Sigmoid colon (tissue), 7 donors: ENCODE results near the gene RNF13. TPM values are rescaled to one million over a fixed set of nuclear protein-coding genes. Genes with fewer than 3 reads are reported as not detected.

ENCODE experiments used
- DNase-seq: peaks from one replicate; pipeline ENCODE4 v3.0.0-alpha.2; 2019
- H3K27ac ChIP-seq, 4 donors: fragments of 200-600 bp; sonication (generic); one replicate each; pipeline ENCODE4 v1.5.1; 2016 to 2019; ENCODE audit warnings: mild to moderate bottlenecking in 1 of 4
- H3K27me3 ChIP-seq, 3 donors: fragments of 200-600 bp; sonication (generic); one replicate each; pipeline ENCODE4 v1.5.1; 2019; ENCODE audit warnings: mild to moderate bottlenecking in 1 of 3
- H3K36me3 ChIP-seq, 4 donors: fragments of 200-600 bp; sonication (generic); one replicate each; pipeline ENCODE4 v1.5.1; 2016 to 2019
- H3K4me1 ChIP-seq, 4 donors: fragments of 200-600 bp; sonication (generic); one replicate each; pipeline ENCODE4 v1.5.1; 2017 to 2019
- H3K4me3 ChIP-seq, 4 donors: fragments of 200-600 bp; sonication (generic); one replicate each; pipeline ENCODE4 v1.5.1; 2017 to 2019; ENCODE audit warnings: mild to moderate bottlenecking in 2 of 4, moderate library complexity in 1 of 4
- H3K9me3 ChIP-seq, 4 donors: fragments of 200-600 bp in 3 of 4; sonication (generic) in 3 of 4; one replicate each; pipeline versions ENCODE4 v1.5.1 to v1.6.1; 2013 to 2019
- EP300 ChIP-seq, 4 donors: sonication (generic); formaldehyde crosslinking; IDR thresholded peaks; one replicate each; pipeline ENCODE4 v1.6.1; 2017; ENCODE audit warnings: antibody characterized with exemption in 4 of 4
- POLR2A ChIP-seq, 2 donors: fragments of 450-650 bp; IDR thresholded peaks; one replicate each; pipeline ENCODE4 v1.6.1; 2016; ENCODE audit warnings: antibody characterized with exemption in 2 of 2, mild to moderate bottlenecking in 2 of 2, moderate library complexity in 2 of 2
- POLR2AphosphoS5 ChIP-seq, 4 donors: sonication (generic); formaldehyde crosslinking; IDR thresholded peaks; one replicate each; pipeline ENCODE4 v1.6.1; 2017; ENCODE audit warnings: antibody characterized with exemption in 4 of 4
- WGBS, 2 donors: extraction: QIAGEN DNeasy Blood & Tissue Kit; methylation state at CpG; one replicate each; pipeline ENCODE4 v1.1.7; 2013; 5-methylcytosine and 5-hydroxymethylcytosine counted together
- intact Hi-C: fragments of 100-400 bp; cut with DNase I; formaldehyde crosslinking; loops from one replicate; pipeline ENCODE4 v1.15.1; 2023
- polyA plus RNA-seq, 3 donors: library from polyadenylated mRNA; stranded (reverse); fragments of 200-250 nt; gene quantifications; one replicate each; pipeline ENCODE4 v1.2.3, GENCODE V29; 2013
- total RNA-seq, 4 donors: library from RNA; depleted of rRNA; stranded (reverse); fragments of >200 nt; gene quantifications; one replicate each; pipeline ENCODE4 v1.1.0, GENCODE V29; 2016
- TF ChIP-seq, protein P1 (sequence below), 4 experiments: fragments of 450-650 bp in 3 of 4; fragments of 200-600 bp in 1 of 4; IDR thresholded peaks; one replicate each; pipeline ENCODE4 v1.5.1; 2016 to 2019; ENCODE audit warnings: antibody characterized with exemption in 4 of 4, mild to moderate bottlenecking in 3 of 4, moderate library complexity in 2 of 4
- donor health status: healthy with polysubstance abuse.
- donor health status: Bipolar disorder and iron deficiency.
- donor health status: healthy.

Gene RNF13
- total and polyA plus RNA-seq, 7 donors: 15.6 to 110 (median 78.3) TPM

DNA sequence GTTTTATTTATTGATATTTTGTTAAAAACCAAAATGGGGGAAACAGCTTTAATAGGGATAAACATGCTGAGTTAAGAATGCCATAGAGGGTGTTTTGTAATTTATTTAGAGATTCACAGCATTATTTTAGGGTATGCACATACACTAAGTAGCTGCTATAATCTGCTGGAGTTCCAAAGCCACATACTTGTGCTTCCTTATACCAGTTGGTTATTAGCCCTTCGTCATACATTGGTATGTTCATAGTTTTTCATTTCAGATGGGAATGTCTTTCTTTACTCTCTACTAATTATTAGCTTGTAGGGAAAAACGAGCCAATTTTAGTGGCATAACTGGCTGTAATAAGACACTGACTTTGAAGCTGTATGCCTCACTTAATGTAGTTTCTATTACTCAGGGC lies 82.8 kb downstream of the RNF13 start:
- Histone ChIP-seq H3K27ac (no peak overlapping the region), H3K27me3 (no peaks in the 10 kb centered on the region), H3K9me3 (no peaks in the 10 kb centered on the region), H3K4me1 (peaks cover 0 to 51% (median 27%) of the 10 kb centered on the region in 4 donors), H3K36me3 (peaks cover 0 to 4% (median 0%) of the 10 kb centered on the region in 4 donors), H3K4me3 (no peak overlapping the region)
- WGBS, 2 donors: 93 to 95% methylated on average over 2 of the region's 2 CpGs
- DNase-seq: no peak
- no peak for TF ChIP-seq EP300 (IDR thresholded peaks at IDR 0.05)
- no peak for TF ChIP-seq POLR2AphosphoS5 (IDR thresholded peaks at IDR 0.05)
- no peak for TF ChIP-seq POLR2A (IDR thresholded peaks at IDR 0.05)
- TF ChIP-seq, protein P1, sequence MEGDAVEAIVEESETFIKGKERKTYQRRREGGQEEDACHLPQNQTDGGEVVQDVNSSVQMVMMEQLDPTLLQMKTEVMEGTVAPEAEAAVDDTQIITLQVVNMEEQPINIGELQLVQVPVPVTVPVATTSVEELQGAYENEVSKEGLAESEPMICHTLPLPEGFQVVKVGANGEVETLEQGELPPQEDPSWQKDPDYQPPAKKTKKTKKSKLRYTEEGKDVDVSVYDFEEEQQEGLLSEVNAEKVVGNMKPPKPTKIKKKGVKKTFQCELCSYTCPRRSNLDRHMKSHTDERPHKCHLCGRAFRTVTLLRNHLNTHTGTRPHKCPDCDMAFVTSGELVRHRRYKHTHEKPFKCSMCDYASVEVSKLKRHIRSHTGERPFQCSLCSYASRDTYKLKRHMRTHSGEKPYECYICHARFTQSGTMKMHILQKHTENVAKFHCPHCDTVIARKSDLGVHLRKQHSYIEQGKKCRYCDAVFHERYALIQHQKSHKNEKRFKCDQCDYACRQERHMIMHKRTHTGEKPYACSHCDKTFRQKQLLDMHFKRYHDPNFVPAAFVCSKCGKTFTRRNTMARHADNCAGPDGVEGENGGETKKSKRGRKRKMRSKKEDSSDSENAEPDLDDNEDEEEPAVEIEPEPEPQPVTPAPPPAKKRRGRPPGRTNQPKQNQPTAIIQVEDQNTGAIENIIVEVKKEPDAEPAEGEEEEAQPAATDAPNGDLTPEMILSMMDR (IDR thresholded peaks at IDR 0.05): no peak
- intact Hi-C loops: no loop called here

DNA sequence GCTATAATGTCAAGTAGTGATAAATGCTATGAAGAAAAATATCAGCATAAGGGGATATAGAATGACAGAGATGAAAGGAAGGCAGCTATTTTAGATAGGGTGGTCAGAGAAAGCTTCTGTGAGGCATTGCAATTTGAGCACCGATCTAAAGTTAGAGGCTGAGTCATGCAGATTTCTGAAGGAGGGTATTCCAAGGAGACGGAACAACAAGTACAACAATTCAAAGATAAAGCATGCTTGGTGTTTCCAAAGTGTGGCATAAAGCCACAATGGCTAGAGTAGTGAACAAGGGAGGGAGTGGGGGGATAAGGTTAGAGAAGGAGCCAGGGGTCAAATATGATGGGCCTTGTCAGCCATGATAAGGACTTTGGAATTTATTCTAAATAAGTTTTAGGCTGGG lies 85.8 kb downstream of the RNF13 start:
- intact Hi-C loops: no loop called here
- no peak for DNase-seq
- Histone ChIP-seq H3K4me3 (no peak overlapping the region), H3K27me3 (no peaks in the 10 kb centered on the region), H3K9me3 (no peaks in the 10 kb centered on the region), H3K36me3 (peaks cover 0 to 5% (median 2%) of the 10 kb centered on the region in 4 donors), H3K4me1 (peaks cover 0 to 33% (median 18%) of the 10 kb centered on the region in 4 donors), H3K27ac (peak overlapping the region in 1 of 4 donors; percentile 29)
- TF ChIP-seq POLR2AphosphoS5 (IDR thresholded peaks at IDR 0.05) (no peak), POLR2A (IDR thresholded peaks at IDR 0.05) (no peak), EP300 (IDR thresholded peaks at IDR 0.05) (no peak)
- TF ChIP-seq, protein P1 (IDR thresholded peaks at IDR 0.05): no peak
- 93% methylated on average over 2 of the region's 2 CpGs for WGBS, 2 donors

DNA sequence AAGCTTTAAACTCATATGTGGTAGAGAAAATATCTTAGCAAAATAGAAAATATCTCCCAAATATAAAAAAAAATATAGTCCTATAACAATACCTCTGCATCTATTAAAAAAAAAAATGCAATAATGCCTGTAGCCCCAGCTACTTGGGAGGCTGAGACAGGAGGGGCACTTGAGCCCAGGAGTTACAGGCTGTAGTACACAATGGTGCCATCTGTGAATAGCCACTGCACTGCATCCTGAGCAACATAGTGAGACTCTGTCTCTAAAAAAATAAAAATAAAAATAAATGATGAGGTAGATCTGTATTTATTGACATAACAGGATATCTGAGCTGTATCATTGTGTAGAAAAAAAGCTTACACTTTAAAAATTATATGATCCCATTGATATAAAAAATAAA lies 87.3 kb downstream of the RNF13 start:
- TF ChIP-seq POLR2A (IDR thresholded peaks at IDR 0.05) (no peak), EP300 (IDR thresholded peaks at IDR 0.05) (no peak), POLR2AphosphoS5 (IDR thresholded peaks at IDR 0.05) (no peak)
- TF ChIP-seq, protein P1 (IDR thresholded peaks at IDR 0.05): no peak
- Histone ChIP-seq H3K27me3 (no peaks in the 10 kb centered on the region), H3K36me3 (peaks cover 0 to 5% (median 2%) of the 10 kb centered on the region in 4 donors), H3K4me1 (peaks cover 0 to 17% (median 11%) of the 10 kb centered on the region in 4 donors), H3K9me3 (no peaks in the 10 kb centered on the region), H3K4me3 (no peak overlapping the region), H3K27ac (no peak overlapping the region)
- DNase-seq: no peak
- intact Hi-C loops: no loop called here

DNA sequence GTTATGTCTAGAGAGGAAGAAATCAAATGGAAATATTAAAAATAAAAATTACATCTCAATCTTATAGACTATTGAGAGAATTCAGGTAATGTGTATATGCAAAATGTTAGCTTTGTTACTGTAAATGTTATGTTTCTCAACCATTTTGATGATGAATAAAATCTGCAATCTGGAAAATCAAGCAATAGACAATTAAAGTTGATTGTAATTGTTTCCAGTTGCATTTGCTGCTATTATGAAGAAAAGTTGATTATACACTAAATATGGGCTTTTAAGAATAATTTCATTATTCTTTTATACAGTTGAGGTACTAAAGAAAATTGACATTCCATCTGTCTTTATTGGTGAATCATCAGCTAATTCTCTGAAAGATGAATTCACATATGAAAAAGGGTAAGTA lies 88.8 kb downstream of the RNF13 start:
- TF ChIP-seq POLR2AphosphoS5 (IDR thresholded peaks at IDR 0.05): no peak
- TF ChIP-seq EP300 (IDR thresholded peaks at IDR 0.05): no peak
- no peak for TF ChIP-seq POLR2A (IDR thresholded peaks at IDR 0.05)
- TF ChIP-seq, protein P1 (IDR thresholded peaks at IDR 0.05): no peak
- Histone ChIP-seq H3K4me1 (peaks cover 0 to 17% (median 11%) of the 10 kb centered on the region in 4 donors), H3K4me3 (no peak overlapping the region), H3K27ac (no peak overlapping the region), H3K36me3 (peaks cover 0 to 5% (median 2%) of the 10 kb centered on the region in 4 donors), H3K9me3 (no peaks in the 10 kb centered on the region), H3K27me3 (no peaks in the 10 kb centered on the region)
- intact Hi-C loops: no loop called here
- DNase-seq: no peak

DNA sequence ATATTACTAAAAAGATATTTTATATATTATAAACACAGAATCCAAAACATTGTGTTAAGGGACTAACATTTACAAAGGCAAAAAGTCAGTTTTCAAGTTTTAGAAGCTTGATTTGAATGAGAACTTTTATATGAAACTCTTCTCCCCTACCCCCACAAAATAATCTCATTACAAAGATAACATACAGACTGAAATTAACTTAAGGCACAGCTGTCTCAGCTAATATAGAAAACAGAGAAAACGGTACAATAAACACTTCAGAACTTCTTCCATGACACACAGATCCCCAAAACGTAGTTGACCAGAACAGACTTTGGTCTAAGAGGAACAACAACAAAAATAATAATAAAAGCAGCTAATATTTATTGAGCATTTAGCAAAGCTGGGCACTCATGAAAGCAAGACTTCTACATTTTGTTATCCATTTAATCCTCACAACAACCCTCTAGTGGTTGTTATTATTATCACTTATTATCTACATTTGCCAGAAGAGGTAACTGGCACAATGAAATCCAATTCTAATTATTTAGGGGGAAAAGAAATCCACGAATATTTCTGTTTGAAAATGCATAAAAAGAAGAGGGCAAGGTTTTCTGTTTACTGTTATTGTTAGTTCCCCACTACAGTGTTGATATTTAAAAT lies 89.6 kb downstream of the RNF13 start:
- peaks cover 0 to 5% (median 0%) of the 10 kb centered on the region in 4 donors for H3K36me3 ChIP-seq
- H3K27ac ChIP-seq: no peak overlapping the region
- H3K9me3 ChIP-seq: no peaks in the 10 kb centered on the region
- WGBS, 2 donors: 80 to 81% methylated on average over 3 of the region's 3 CpGs
- H3K4me1 ChIP-seq: peaks cover 0 to 25% (median 17%) of the 10 kb centered on the region in 4 donors
- DNase-seq: no peak
- TF ChIP-seq, protein P1 (IDR thresholded peaks at IDR 0.05): peak in 1 of 4 experiments; percentile 17
- TF ChIP-seq POLR2AphosphoS5 (IDR thresholded peaks at IDR 0.05): no peak
- H3K4me3 ChIP-seq: no peak overlapping the region
- no peaks in the 10 kb centered on the region for H3K27me3 ChIP-seq
- intact Hi-C loops: no loop called here
